HG03457 (cell line): ENCODE results near the gene ASB14.

Experiments used
- ATAC-seq: cut with Tn5 transposase; IDR thresholded peaks from one replicate; pipeline ENCODE4 v1.9.1; 2021; ENCODE audit warnings: moderate number of reproducible peaks; ENCODE audit not compliant: unreplicated experiment

Gene ASB14

DNA sequence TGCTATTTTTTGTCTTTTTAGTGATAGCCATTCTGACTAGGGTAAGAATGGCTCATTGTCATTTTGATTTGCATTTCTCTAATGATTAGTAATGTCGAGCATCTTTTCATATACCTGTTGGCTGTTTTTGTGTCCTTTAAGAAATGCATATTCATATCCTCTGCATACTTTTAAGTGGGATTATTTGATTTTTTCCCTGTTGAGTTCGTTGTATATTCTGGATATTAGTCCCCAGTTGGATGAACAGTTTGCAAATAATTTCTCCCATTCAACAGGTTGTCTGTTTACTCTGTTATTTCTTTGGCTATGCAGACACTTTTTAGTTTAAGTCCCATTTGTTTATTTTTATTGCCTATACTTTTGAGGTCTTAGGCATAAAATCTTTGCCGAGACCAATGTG, 30.6 kb downstream of the ASB14 start:
- ATAC-seq = no peak

DNA sequence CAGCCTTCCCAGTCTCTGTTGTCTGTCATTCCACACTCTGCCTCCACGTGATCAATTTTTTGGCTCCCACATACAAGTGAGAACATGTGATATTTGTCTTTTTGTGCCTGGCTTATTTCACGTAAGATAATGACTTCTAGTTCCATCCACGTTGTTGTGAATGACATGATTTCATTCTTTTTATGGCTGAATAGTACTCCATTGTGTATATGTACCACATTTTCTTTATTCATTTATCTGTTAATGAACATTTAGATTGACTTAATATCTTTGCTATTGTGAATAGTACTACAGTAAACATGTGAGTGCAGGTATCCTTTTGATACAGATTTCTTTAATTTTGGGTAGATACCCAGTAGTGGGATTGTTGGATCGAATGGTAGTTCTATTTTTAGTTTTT, 31.4 kb downstream of the ASB14 start:
- ATAC-seq = no peak

DNA sequence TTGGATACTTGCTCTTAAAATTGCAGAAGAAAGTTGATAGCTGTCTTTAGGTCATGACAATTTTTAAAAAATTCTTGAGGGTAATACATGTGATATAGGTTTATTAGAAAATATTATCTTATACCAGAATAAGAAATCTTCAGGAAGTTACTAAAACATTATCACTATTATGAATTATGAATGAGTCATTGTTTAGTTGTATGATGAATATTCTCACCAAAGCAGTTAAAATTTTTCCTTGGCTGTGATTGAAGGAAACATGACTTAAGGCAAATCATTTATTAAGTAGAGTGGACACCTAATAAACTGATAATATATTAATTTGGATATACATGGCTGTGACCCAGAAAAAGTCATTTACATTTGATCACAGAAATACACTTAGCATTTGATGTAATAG, 34.8 kb downstream of the ASB14 start:
- no peak for ATAC-seq

DNA sequence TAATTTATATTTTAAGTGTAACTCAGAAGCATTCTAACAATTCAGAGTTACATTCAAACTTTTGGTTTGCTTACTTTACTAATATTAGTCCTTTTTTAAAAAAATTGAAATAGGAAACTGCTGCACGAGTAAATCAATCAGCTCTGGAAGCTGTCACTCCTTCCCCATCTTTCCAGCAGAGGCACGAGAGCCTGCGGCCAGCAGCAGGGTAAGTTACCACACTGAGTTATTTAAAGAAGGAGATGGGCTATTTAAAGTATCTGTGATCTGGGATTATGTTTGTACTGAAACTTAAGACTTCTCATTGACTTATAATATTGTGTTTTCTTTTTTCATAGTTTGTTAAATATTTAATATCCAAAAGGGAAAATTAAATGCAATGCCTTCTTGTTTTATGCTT, 35.6 kb downstream of the ASB14 start:
- no peak for ATAC-seq

DNA sequence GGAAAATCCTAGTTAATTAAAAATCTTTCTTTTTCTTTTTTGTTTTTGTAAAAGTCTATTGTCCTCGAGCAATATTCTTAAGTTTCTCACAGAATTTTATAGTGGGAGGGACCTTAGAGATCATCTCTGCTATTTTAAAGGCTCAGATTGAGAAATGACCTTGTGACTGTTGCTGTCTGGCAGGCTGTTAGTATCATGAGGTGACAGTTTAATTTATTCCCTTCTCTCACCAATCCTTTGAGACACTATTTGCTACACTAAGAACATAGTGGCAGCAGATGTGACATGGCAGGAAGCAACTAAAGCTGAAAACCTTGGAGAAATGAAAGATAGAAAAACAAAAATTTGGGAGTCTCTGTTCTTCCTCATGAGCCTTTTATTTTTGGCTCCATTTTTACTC, 40.1 kb downstream of the ASB14 start:
- no peak for ATAC-seq

DNA sequence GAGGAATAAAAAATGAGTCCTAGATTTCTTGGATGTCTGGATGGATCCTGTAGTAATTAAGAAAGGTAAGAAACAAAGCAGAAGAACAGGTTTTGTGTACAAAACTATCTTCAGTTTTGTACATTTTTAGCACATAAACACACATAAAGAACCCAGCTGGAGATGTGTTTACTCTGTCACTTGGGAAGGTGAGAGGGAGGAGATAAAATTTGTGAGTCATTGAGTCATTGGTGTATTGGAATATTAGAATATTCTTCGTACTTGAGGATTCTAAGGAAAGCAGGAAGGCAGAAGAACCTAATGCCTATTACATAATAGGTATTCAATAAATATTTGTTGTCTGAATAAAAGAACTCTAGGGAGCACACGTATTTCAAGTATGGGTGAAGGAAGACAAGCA, 47.5 kb downstream of the ASB14 start:
- no peak for ATAC-seq

DNA sequence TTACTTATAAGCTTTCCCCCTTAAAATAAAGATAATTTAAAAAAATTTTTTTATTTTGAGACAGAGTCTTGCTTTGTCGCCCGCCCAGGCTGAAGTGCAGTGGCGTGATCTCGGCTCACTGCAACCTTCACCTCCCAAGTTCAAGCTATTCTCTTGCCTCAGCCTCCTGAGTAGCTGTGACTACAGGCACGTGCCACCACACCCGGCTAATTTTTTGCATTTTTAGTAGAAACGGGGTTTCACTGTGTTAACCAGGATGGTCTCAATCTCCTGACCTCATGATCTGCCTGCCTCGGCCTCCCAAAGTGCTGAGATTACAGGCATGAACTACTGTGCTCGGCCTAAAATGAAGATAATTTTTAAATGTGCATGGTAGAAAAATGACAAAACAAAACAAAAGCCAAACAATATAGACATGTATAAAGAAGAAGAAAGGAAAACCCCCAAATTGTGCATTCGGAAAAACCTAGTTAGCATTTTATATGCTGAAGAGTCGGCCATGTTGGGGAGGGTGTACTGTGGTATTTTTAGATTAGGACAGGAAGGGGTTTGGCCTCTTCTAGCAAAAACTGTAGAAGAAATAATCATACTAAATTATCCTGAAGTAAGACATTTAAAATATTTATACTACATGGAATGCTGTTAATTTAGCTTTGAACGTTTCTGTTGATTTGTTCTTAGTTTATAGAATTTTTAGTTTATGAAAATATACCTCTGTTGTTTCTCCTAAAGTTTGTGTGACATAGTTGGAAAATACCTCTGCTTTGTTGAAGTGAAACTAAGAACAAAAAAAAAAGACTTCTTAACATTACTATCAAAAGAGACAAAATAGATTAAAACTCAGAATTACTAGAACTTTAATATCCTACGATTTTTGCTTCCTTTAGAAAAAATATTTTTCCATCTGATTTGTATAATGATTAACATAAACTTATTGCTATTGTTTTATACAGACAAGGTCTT, 57.6 kb downstream of the ASB14 start:
- ATAC-seq = no peak

DNA sequence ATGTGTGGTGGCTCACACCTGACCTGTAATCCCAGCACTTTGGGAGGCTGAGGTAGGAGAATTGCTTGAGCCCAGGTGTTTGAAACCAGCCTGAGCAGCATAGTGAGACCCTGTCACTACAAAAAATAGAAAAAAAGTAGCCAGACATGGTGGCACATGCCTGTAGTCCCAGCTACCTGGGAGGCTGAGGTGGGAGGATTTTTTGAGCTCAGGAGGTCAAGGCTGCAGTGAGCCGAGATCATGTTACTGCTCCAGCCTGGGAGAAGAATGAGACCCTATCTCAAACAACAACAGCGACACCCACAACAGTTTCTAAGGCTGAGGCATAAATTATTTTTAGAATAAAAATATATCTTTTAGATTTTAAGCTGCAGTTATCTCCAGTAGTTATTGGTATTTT, 58.7 kb downstream of the ASB14 start:
- no peak for ATAC-seq

DNA sequence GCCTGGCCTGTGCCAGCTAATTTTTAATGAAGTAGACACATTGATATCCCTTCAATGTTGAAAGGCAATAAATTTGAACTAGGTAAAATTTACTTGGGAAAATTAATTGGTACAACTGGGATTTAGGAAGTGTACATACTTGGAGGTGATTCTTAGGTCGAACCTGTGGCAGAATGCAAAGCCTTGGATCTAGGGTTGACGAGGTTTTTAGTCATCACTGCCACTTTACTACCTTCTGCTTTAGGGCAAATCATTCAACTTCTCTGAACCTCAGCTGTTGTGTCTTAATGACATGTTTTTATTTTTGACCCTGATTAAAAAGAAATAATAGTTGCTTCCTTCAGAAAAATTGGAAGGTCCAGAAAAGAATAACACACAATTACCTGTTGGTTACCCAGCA, 62.5 kb downstream of the ASB14 start:
- no peak for ATAC-seq

DNA sequence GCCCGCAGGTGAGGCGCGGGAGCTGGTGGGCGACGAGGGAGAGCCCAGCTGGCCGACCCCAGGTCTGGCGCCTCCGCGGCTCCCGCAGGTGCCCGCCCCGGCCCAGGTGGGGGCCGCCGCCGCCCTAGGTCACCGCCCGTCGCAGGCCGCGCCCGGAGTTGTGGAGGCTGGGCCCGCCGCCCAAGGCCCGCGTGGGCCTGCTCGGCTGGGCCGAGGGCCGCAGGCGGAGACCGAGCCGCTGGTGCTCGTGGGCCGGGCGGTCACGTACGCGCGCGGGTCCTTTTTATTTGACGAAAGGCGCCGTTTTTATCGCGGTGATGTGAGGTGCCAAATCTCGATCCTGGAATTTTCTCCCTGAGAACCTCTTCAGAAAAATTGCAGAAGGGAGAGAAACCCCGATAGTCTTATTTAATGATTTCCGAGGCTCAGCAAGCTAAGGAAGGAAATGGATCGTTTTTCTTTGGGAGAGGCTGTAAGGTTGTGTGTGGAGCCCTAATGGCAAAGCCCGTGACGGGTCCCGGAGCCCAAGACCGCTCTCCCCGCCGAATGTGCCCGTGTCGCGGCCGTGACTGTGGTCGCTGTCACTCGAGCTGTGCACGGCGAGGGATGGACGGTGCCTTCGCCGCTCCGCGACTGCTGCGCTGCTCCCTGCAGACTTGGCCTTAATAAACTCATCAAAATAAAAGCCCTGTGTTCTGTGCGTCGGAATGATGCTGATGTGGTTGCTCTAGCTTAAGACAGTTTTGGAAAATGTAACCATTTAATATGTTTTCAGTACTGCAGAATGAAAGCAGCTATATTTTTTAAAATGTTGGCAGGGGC, 64.3 kb downstream of the ASB14 start:
- peak; percentile 26 for ATAC-seq

DNA sequence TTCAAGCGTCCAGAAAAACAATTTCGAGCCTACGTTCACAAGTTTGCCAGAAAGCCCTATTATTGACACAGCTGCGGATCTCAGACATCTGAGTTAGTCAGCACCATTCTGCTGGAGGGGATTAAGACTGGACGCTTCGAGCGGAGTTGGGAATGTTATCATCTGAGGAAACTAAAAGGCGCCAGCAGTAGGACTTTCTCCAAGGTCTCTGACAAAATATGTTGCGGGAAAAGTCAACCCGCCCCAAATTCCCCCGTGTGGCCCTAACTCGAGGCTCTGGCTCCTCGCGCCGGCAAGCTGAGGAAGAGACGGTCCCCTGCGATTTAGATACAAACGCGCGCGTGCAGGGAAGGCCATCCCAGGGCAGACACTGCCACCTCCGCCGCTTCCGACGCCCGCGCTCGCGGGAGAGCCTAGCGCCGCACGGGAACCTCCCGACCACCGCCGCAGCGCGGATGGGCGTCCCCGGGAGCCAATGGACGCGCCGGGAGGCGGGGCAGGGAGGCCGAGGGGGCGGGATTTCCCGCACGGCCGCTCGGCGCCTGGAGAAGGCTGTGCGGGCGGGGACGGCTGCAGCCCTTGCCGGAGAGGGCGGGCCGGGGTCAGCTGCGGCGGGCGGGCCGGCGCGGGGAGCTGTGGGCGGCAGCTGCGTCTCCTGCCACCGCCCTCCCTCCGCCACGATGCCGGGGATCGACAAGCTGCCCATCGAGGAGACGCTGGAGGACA, 65.1 kb downstream of the ASB14 start, which contains the start of gene APPL1:
TSS of gene APPL1 (plus strand) at position 526 of the 726 bp plus-strand sequence. CDS start at position 681, 155 bp downstream.
- ATAC-seq = peak; percentile 91

DNA sequence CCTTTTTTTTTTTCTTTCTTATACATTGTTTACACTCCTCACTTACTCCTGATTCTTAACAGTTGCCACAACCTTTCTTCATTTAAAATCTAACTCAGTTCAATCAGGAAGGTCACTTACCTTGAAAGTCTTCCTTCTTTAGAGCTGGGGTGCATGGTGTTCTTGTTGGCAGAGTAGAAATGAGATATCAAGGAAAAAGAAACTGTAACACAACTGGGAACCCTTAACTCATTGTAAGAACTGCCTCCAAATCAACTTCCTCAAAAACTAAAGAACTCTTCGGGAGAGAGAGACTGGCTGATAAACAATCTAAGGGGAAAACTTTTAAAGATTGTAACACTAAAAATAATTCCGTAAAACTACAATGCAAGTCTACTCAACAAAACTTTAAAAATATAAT, 66.3 kb downstream of the ASB14 start:
- ATAC-seq = no peak

DNA sequence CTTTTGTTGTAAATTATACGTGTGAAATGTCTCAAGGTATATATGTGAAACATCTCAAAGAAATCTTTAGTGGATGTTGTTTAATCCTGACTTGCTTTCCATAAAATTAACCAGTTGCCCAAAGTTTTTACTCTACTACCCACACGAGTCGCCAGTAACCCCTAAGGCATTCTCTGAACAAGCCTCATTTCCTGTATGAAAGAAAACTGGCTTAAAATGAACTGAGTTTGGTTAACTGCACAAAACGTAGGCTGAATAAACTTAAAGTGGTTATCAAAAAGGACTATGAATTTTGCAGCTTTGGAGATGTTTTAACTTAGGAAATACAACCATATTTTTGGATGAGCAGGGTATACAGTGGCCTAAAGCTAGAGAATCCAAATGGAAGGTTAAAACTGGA, 67.6 kb downstream of the ASB14 start:
- no peak for ATAC-seq

DNA sequence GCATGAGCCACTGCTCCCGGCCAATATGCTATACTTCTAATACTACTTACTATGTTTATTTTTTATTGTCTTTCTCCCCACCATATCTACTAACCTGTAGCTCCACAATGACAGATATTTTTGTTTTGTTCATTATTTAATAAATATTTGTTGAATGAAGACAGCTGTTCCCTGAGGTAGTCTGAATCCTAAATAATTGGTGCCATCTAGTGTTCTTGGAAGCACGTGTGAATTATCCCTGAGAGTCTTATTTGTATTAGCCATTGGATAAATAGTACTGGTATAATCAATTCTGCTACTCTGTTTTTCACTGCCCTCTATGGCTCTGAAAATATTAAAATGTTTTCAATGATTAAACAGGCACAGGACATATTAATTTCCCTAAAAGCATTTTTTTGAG, 70.6 kb downstream of the ASB14 start:
- no peak for ATAC-seq
